ENCODE data around the gene CCNYL1. TPM values are rescaled to one million over a fixed set of nuclear protein-coding genes. Genes with fewer than 3 reads are reported as not detected.
"Not testable (repeated sequence)": the region's sequence is repeated elsewhere in the genome, so short reads cannot be mapped to it uniquely, and the experiment has no call there.

CCNYL1 gene
- total and polyA plus RNA-seq, 7 donors, result 6.1 to 15.7 (median 7.7) TPM

- 96 to 98% (median 97%) methylated on average over 1 of the region's 1 CpG for WGBS, 3 donors
- intact Hi-C loops (cut with DNase I), result loop anchor here in 1 of 2 donors (5.0 kb wide), 1 partner anchor 104 kb away; the partner anchor contains the start of gene METTL21A
- H3K4me3 ChIP-seq, result no peak overlapping the region
- H3K27ac ChIP-seq, result no peak overlapping the region
- H3K27me3 ChIP-seq (ENCODE audit: insufficient read depth in 3 of 3, low read length in 2 of 3), result no peaks in the 10 kb centered on the region
- TF ChIP-seq, protein P1, sequence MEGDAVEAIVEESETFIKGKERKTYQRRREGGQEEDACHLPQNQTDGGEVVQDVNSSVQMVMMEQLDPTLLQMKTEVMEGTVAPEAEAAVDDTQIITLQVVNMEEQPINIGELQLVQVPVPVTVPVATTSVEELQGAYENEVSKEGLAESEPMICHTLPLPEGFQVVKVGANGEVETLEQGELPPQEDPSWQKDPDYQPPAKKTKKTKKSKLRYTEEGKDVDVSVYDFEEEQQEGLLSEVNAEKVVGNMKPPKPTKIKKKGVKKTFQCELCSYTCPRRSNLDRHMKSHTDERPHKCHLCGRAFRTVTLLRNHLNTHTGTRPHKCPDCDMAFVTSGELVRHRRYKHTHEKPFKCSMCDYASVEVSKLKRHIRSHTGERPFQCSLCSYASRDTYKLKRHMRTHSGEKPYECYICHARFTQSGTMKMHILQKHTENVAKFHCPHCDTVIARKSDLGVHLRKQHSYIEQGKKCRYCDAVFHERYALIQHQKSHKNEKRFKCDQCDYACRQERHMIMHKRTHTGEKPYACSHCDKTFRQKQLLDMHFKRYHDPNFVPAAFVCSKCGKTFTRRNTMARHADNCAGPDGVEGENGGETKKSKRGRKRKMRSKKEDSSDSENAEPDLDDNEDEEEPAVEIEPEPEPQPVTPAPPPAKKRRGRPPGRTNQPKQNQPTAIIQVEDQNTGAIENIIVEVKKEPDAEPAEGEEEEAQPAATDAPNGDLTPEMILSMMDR (IDR thresholded peaks at IDR 0.05), result no peak
- peaks cover 0 to 23% of the 10 kb centered on the region in 2 donors for H3K36me3 ChIP-seq (ENCODE audit: insufficient read depth in 1 of 2, low read depth in 1 of 2)
- ATAC-seq (no peak), DNase-seq (no peak)
- H3K9me3 ChIP-seq, result no peaks in the 10 kb centered on the region
- H3K4me1 ChIP-seq, result no peaks in the 10 kb centered on the region
Observed at GRCh38 chr2:207731138-207731537, 19.7 kb downstream of the CCNYL1 start.

- no peak for ATAC-seq
- H3K4me1 ChIP-seq, result no peaks in the 10 kb centered on the region
- H3K9me3 ChIP-seq, result no peaks in the 10 kb centered on the region
- no peak overlapping the region for H3K27ac ChIP-seq
- H3K36me3 ChIP-seq (ENCODE audit: insufficient read depth in 1 of 2, low read depth in 1 of 2), result peaks cover 0 to 24% of the 10 kb centered on the region in 2 donors
- intact Hi-C loops (cut with DNase I), result loop anchor here in 1 of 2 donors (5.0 kb wide), 1 partner anchor 106 kb away; the partner anchor contains the start of gene METTL21A
- no peak for DNase-seq
- no peak overlapping the region for H3K4me3 ChIP-seq
- WGBS, 3 donors, result 84 to 91% (median 90%) methylated on average over 2 of the region's 2 CpGs
- TF ChIP-seq, protein P1 (IDR thresholded peaks at IDR 0.05), result no peak
- no peaks in the 10 kb centered on the region for H3K27me3 ChIP-seq (ENCODE audit: insufficient read depth in 3 of 3, low read length in 2 of 3)
Observed at GRCh38 chr2:207733597-207734240, 22.3 kb downstream of the CCNYL1 start.

GRCh38 chr2:207734264-207734635 lies 22.8 kb downstream of the CCNYL1 start:
- TF ChIP-seq, protein P1 (IDR thresholded peaks at IDR 0.05), result peak; percentile 42
- no peak overlapping the region for H3K27ac ChIP-seq
- peaks cover 0 to 27% of the 10 kb centered on the region in 2 donors for H3K36me3 ChIP-seq (ENCODE audit: insufficient read depth in 1 of 2, low read depth in 1 of 2)
- no peak for DNase-seq
- H3K4me3 ChIP-seq, result no peak overlapping the region
- WGBS, 3 donors, result 34 to 48% (median 39%) methylated on average over 3 of the region's 3 CpGs
- no peaks in the 10 kb centered on the region for H3K27me3 ChIP-seq (ENCODE audit: insufficient read depth in 3 of 3, low read length in 2 of 3)
- no peaks in the 10 kb centered on the region for H3K4me1 ChIP-seq
- no peaks in the 10 kb centered on the region for H3K9me3 ChIP-seq
- peak in 1 of 4 donors; percentile 48 for ATAC-seq
- intact Hi-C loops (cut with DNase I), result loop anchor here in 1 of 2 donors (5.0 kb wide), 1 partner anchor 107 kb away; the partner anchor contains the start of gene METTL21A

DNA sequence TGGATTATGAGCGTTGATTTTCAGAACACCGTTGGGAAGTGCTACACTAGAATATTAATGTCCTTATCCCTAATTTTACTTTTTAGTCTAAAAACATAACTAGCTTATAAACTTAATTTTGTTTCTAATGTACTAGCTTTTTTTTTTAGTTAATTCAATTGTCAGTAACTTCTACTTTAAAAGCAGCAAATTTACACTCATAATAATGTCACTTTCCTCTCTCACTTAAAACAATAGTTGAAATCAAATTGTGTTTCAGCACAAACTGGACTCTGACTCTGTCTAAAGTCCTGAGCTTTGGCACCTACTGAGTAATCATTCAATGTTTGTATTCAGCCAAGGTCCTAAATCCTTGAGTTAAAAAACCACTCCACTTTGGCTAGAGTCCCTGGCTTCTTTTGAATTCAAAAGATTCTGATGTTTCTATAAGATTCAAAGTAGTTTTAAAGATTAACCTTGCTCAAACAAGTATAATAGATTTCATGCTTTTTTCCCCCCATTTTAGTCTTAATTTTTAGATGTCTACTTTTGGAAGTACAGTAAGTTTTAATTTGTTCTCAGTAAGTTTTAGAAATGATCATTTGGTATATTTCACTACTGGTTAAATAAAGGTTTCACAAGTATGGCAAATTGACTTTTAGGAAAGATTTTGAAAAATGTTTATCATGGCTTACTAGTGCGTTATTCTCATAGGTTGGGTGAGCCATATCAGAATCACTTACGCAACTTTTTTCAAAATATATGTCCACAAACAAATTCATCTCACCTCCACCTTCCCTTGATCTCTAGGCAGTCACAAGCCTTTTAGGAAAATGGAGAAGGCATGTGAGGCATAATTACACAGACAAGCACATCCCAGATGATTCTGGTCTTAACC lies 23.4 kb downstream of the CCNYL1 start:
- WGBS, 3 donors, result 92 to 96% (median 92%) methylated on average over 4 of the region's 4 CpGs

GRCh38 chr2:207735513-207735859 lies 24.0 kb downstream of the CCNYL1 start:
- DNase-seq; H3K9me3 ChIP-seq; H3K4me1 ChIP-seq; H3K27ac ChIP-seq; ATAC-seq; H3K4me3 ChIP-seq; H3K27me3 ChIP-seq (ENCODE audit: insufficient read depth in 3 of 3, low read length in 2 of 3); intact Hi-C loops (cut with DNase I): not testable (repeated sequence)
- peaks cover 0 to 22% of the 10 kb centered on the region in 2 donors for H3K36me3 ChIP-seq (ENCODE audit: insufficient read depth in 1 of 2, low read depth in 1 of 2)
- WGBS, 3 donors, result 92 to 98% (median 98%) methylated on average over 9 of the region's 9 CpGs

More for the DNA sequence above, 23.4 kb downstream of the CCNYL1 start:
- H3K27me3 ChIP-seq (ENCODE audit: insufficient read depth in 3 of 3, low read length in 2 of 3), result no peaks in the 10 kb centered on the region
- intact Hi-C loops (cut with DNase I), result loop anchor here in 1 of 2 donors (5.0 kb wide), 1 partner anchor 108 kb away; the partner anchor contains the start of gene METTL21A
- no peak overlapping the region for H3K4me3 ChIP-seq
- DNase-seq (no peak), ATAC-seq (no peak)
- peaks cover 0 to 26% of the 10 kb centered on the region in 2 donors for H3K36me3 ChIP-seq (ENCODE audit: insufficient read depth in 1 of 2, low read depth in 1 of 2)
- no peaks in the 10 kb centered on the region for H3K4me1 ChIP-seq
- H3K27ac ChIP-seq, result no peak overlapping the region
- no peaks in the 10 kb centered on the region for H3K9me3 ChIP-seq
- TF ChIP-seq, protein P1 (IDR thresholded peaks at IDR 0.05), result no peak

Measured in psoas muscle (tissue), 8 donors.